ENCODE data around the gene BTBD19. TPM values are rescaled to one million over a fixed set of nuclear protein-coding genes. Genes with fewer than 3 reads are reported as not detected.
"Not testable (repeated sequence)": the region's sequence is repeated elsewhere in the genome, so short reads cannot be mapped to it uniquely, and the experiment has no call there.

The BTBD19 gene
- total RNA-seq, 1 donor from 2014 or later: 1.4 TPM

DNA sequence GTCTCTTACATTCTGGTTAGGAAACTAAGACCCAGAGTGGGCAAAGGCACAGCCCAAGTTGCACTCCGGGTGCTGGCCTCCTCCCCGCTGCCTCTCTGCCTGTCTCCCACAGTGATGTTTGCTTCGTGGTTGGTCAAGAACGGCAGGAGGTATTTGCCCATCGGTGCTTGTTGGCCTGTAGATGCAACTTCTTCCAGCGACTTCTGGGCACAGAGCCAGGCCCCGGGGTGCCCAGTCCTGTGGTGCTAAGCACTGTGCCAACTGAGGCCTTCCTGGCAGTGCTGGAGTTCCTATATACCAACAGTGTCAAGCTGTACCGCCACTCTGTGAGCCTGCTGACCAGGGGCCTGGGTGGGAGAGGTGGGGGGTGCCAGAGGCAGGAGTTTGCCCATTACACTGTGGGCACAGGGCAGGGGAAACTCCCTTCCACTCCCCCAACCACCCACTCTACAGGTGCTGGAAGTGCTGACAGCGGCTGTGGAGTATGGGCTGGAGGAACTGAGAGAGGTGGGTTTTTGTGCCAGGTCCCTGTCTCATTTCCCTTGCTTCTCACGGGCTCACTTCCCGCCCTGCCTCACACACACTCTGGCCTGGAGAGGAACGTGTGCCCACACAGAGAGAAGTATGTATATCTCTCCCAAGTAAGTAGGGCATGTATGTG is 1.9 kb downstream of the BTBD19 start:
- no peak overlapping the region for H3K4me2 ChIP-seq
- no peaks in the 10 kb centered on the region for H3K79me2 ChIP-seq (ENCODE audit: low read depth)
- no peak overlapping the region for H3K4me3 Mint-ChIP-seq
- H3K9me3 ChIP-seq (ENCODE audit: low read depth): no peaks in the 10 kb centered on the region
- no peak overlapping the region for H3K4me3 ChIP-seq
- DNase-seq (ENCODE audit: low spot score): no peak
- H3K27ac Mint-ChIP-seq: peak overlapping the region; percentile 93
- H3K4me1 Mint-ChIP-seq: peaks cover 63% of the 10 kb centered on the region
- H2AFZ ChIP-seq (replicated peaks): no peak overlapping the region
- H3K27ac ChIP-seq: no peak overlapping the region
- H3K36me3 Mint-ChIP-seq: peaks cover 9% of the 10 kb centered on the region
- H4K20me1 ChIP-seq (ENCODE audit: low read depth): no peaks in the 10 kb centered on the region
- H3K36me3 ChIP-seq: no peaks in the 10 kb centered on the region
- H3K27me3 Mint-ChIP-seq (ENCODE audit: insufficient read depth, low read depth): peaks cover 21% of the 10 kb centered on the region
- peaks cover 50% of the 10 kb centered on the region for H3K4me1 ChIP-seq
- peaks cover 20% of the 10 kb centered on the region for H3F3A ChIP-seq (ENCODE audit: low read depth)
- no peak overlapping the region for H3K9ac ChIP-seq
- H3K9me3 Mint-ChIP-seq: no peaks in the 10 kb centered on the region
- TF ChIP-seq EZH2 (IDR thresholded peaks at IDR 0.05) (no peak), EZH2phosphoT487 (IDR thresholded peaks at IDR 0.05) (no peak)
- TF ChIP-seq, protein P1, sequence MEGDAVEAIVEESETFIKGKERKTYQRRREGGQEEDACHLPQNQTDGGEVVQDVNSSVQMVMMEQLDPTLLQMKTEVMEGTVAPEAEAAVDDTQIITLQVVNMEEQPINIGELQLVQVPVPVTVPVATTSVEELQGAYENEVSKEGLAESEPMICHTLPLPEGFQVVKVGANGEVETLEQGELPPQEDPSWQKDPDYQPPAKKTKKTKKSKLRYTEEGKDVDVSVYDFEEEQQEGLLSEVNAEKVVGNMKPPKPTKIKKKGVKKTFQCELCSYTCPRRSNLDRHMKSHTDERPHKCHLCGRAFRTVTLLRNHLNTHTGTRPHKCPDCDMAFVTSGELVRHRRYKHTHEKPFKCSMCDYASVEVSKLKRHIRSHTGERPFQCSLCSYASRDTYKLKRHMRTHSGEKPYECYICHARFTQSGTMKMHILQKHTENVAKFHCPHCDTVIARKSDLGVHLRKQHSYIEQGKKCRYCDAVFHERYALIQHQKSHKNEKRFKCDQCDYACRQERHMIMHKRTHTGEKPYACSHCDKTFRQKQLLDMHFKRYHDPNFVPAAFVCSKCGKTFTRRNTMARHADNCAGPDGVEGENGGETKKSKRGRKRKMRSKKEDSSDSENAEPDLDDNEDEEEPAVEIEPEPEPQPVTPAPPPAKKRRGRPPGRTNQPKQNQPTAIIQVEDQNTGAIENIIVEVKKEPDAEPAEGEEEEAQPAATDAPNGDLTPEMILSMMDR (IDR thresholded peaks at IDR 0.05): no peak
- H3K27me3 ChIP-seq: no peaks in the 10 kb centered on the region

- H3K4me1 Mint-ChIP-seq: peaks cover 63% of the 10 kb centered on the region
- not testable (repeated sequence) for H3K36me3 Mint-ChIP-seq
Observed at GRCh38 chr1:44810762-44811105, 2.4 kb downstream of the BTBD19 start.

GRCh38 chr1:44811234-44811633 is 2.9 kb downstream of the BTBD19 start:
- Histone ChIP-seq H3K9ac (no peak overlapping the region), H3K36me3 (no peaks in the 10 kb centered on the region), H3K9me3 (ENCODE audit: low read depth) (no peaks in the 10 kb centered on the region), H3F3A (ENCODE audit: low read depth) (peaks cover 25% of the 10 kb centered on the region), H3K4me2 (no peak overlapping the region), H3K79me2 (ENCODE audit: low read depth) (no peaks in the 10 kb centered on the region), H2AFZ (replicated peaks) (no peak overlapping the region), H3K27ac (no peak overlapping the region), H3K4me3 (no peak overlapping the region), H3K27me3 (no peaks in the 10 kb centered on the region), H4K20me1 (ENCODE audit: low read depth) (no peaks in the 10 kb centered on the region), H3K4me1 (peaks cover 50% of the 10 kb centered on the region)
- Mint-ChIP-seq H3K4me3 (peak overlapping the region; percentile 30), H3K27ac (peak overlapping the region; percentile 35), H3K36me3 (peaks cover 6% of the 10 kb centered on the region), H3K4me1 (peaks cover 63% of the 10 kb centered on the region), H3K27me3 (ENCODE audit: insufficient read depth, low read depth) (peaks cover 22% of the 10 kb centered on the region), H3K9me3 (no peaks in the 10 kb centered on the region)
- TF ChIP-seq EZH2 (IDR thresholded peaks at IDR 0.05) (no peak), EZH2phosphoT487 (IDR thresholded peaks at IDR 0.05) (no peak)
- TF ChIP-seq, protein P1 (IDR thresholded peaks at IDR 0.05): no peak
- DNase-seq (ENCODE audit: low spot score): peak; percentile 46

More at GRCh38 chr1:44810762-44811105, 2.4 kb downstream of the BTBD19 start:
- not testable (repeated sequence) for H3K27me3 ChIP-seq; H3K27ac ChIP-seq; H3K9me3 Mint-ChIP-seq; H3K4me2 ChIP-seq; H3K4me3 ChIP-seq; DNase-seq (ENCODE audit: low spot score); H3K79me2 ChIP-seq (ENCODE audit: low read depth); H3K4me3 Mint-ChIP-seq; H3K9me3 ChIP-seq (ENCODE audit: low read depth); H3K9ac ChIP-seq; H3K36me3 ChIP-seq; H2AFZ ChIP-seq (replicated peaks); H4K20me1 ChIP-seq (ENCODE audit: low read depth)
- peaks cover 22% of the 10 kb centered on the region for H3F3A ChIP-seq (ENCODE audit: low read depth)
- Mint-ChIP-seq H3K27me3 (ENCODE audit: insufficient read depth, low read depth) (peaks cover 22% of the 10 kb centered on the region), H3K27ac (peak overlapping the region; percentile 93)
- peaks cover 50% of the 10 kb centered on the region for H3K4me1 ChIP-seq

GRCh38 chr1:44812822-44813543 is 4.7 kb downstream of the BTBD19 start:
- no peak for DNase-seq (ENCODE audit: low spot score)
- TF ChIP-seq EZH2phosphoT487 (IDR thresholded peaks at IDR 0.05) (no peak), EZH2 (IDR thresholded peaks at IDR 0.05) (no peak)
- TF ChIP-seq, protein P1 (IDR thresholded peaks at IDR 0.05): no peak
- Histone ChIP-seq H3K79me2 (ENCODE audit: low read depth) (no peaks in the 10 kb centered on the region), H3K4me2 (peak overlapping the region; percentile 59), H3K27me3 (no peaks in the 10 kb centered on the region), H3K4me1 (peaks cover 39% of the 10 kb centered on the region), H3K36me3 (no peaks in the 10 kb centered on the region), H4K20me1 (ENCODE audit: low read depth) (no peaks in the 10 kb centered on the region), H3K9me3 (ENCODE audit: low read depth) (no peaks in the 10 kb centered on the region), H3K9ac (no peak overlapping the region), H2AFZ (replicated peaks) (no peak overlapping the region), H3K27ac (no peak overlapping the region), H3K4me3 (peak overlapping the region; percentile 25), H3F3A (ENCODE audit: low read depth) (peaks cover 15% of the 10 kb centered on the region)
- H3K27me3 Mint-ChIP-seq (ENCODE audit: insufficient read depth, low read depth): peaks cover 11% of the 10 kb centered on the region
- H3K4me1 Mint-ChIP-seq: peaks cover 53% of the 10 kb centered on the region
- H3K36me3 Mint-ChIP-seq: peaks cover 9% of the 10 kb centered on the region
- peaks cover 5% of the 10 kb centered on the region for H3K9me3 Mint-ChIP-seq
- no peak overlapping the region for H3K27ac Mint-ChIP-seq
- no peak overlapping the region for H3K4me3 Mint-ChIP-seq

DNA sequence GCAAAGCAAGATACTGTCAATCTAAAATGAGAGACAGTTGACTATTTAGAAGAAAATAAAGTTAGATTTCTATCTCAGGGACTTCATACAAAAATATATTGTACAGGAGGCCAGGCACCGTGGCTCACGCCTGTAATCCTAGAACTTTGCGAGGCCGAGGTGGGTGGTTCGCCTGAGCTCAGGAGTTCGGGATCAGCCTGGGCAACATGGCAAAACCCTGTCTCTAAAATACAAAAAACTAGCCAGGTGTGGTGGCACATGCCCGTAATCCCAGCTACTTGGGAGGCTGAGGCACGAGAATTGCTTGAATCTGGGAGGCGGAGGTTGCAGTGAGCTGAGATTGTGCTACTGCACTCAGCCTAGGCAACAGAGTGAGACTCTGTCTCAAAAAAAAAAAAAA is 7.6 kb downstream of the BTBD19 start:
- not testable (repeated sequence) for H3K27ac ChIP-seq; H3K4me2 ChIP-seq; H4K20me1 ChIP-seq (ENCODE audit: low read depth); H3K27ac Mint-ChIP-seq; H3K79me2 ChIP-seq (ENCODE audit: low read depth); H3K9me3 ChIP-seq (ENCODE audit: low read depth); DNase-seq (ENCODE audit: low spot score); H3K36me3 Mint-ChIP-seq; H3K27me3 ChIP-seq; H3K4me3 Mint-ChIP-seq; H3K36me3 ChIP-seq; H3K9me3 Mint-ChIP-seq; H3K4me3 ChIP-seq; H2AFZ ChIP-seq (replicated peaks); H3K9ac ChIP-seq
- peaks cover 36% of the 10 kb centered on the region for H3F3A ChIP-seq (ENCODE audit: low read depth)
- peaks cover 27% of the 10 kb centered on the region for H3K4me1 ChIP-seq
- peaks cover 49% of the 10 kb centered on the region for H3K4me1 Mint-ChIP-seq
- H3K27me3 Mint-ChIP-seq (ENCODE audit: insufficient read depth, low read depth): peaks cover 17% of the 10 kb centered on the region

Data from neural progenitor cell (in vitro differentiated cells).